ENCODE results near the gene SPAAR. TPM values are rescaled to one million over a fixed set of nuclear protein-coding genes. Genes with fewer than 3 reads are reported as not detected.

The SPAAR gene
- total RNA-seq, 1 donor: 0.72 TPM

GRCh38 chr9:35905912-35906679 lies 3.2 kb upstream of the SPAAR start, which contains the start of gene HRCT1:
HRCT1 (plus strand) TSS chr9:35906202; CDS start chr9:35906288, 86 bp downstream.
- TF ChIP-seq, protein P1, sequence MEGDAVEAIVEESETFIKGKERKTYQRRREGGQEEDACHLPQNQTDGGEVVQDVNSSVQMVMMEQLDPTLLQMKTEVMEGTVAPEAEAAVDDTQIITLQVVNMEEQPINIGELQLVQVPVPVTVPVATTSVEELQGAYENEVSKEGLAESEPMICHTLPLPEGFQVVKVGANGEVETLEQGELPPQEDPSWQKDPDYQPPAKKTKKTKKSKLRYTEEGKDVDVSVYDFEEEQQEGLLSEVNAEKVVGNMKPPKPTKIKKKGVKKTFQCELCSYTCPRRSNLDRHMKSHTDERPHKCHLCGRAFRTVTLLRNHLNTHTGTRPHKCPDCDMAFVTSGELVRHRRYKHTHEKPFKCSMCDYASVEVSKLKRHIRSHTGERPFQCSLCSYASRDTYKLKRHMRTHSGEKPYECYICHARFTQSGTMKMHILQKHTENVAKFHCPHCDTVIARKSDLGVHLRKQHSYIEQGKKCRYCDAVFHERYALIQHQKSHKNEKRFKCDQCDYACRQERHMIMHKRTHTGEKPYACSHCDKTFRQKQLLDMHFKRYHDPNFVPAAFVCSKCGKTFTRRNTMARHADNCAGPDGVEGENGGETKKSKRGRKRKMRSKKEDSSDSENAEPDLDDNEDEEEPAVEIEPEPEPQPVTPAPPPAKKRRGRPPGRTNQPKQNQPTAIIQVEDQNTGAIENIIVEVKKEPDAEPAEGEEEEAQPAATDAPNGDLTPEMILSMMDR (IDR thresholded peaks at IDR 0.05; ENCODE audit: extremely low read depth, low read depth, low read length): no peak
- no peaks in the 10 kb centered on the region for H4K20me1 ChIP-seq (ENCODE audit: insufficient read depth, low read length)
- no peaks in the 10 kb centered on the region for H3K9me3 ChIP-seq (ENCODE audit: low read depth, low read length)
- H2AFZ ChIP-seq (ENCODE audit: low read length): peak within 1 kb of the TSS; percentile 39
- H3K27me3 ChIP-seq (ENCODE audit: insufficient read depth, low read length): no peaks in the 10 kb centered on the region
- H3K36me3 ChIP-seq (ENCODE audit: insufficient read depth, low read length): no peaks in the 10 kb centered on the region
- peaks cover 55% of the 10 kb centered on the region for H3K4me1 ChIP-seq (ENCODE audit: insufficient read depth, low read length)
- H3K4me2 ChIP-seq (ENCODE audit: insufficient read depth, low read length): peak within 1 kb of the TSS; percentile 73
- peak within 1 kb of the TSS; percentile 95 for H3K27ac ChIP-seq (ENCODE audit: low read depth, low read length)
- peak within 1 kb of the TSS; percentile 56 for H3K4me3 ChIP-seq (ENCODE audit: insufficient read depth, low read length)
- peak; percentile 94 for DNase-seq (ENCODE audit: insufficient read length, low spot score, missing footprints)
- peaks cover 4% of the 10 kb centered on the region for H3K79me2 ChIP-seq (ENCODE audit: insufficient read depth, low read length)

DNA sequence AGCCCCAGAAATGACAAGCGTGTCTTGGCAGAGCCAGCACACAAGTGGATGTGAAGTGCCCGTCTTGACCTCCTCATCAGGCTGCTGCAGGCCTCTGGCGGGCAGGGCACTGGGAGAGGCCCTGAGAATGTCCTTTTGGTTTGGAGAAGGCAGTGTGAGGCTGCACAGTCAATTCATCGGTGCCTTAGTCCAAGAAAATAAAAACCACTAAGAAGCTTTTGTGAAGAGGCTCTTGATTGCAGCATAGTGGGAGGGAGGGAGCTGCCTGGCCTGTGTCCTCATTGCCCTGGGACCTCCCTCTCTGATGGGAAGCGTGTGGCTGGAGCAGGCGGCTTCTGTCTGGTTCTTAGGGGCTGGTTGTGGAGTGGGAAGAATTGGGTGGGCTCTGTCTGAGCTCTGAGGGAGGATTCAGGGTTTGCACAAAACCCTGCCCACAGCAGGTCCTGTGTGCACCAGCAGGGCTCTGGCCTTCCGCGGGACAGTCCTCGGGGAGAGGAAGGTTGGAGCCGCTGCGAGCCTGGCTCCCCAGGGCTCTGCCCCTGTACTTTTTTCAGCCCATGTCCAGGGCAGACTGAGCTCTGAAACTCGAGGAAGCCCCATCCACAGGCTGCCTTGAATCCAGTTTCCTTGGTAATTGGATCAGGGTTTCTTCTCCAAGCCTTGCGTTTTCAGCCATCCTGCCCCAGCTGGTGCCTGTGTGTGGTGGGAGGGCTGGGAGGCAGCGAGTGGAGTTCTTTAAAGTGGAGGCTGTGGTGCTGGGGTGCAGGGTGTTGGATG lies 2.2 kb upstream of the SPAAR start:
- Histone ChIP-seq H3K27me3 (ENCODE audit: insufficient read depth, low read length) (no peaks in the 10 kb centered on the region), H3K9me3 (ENCODE audit: low read depth, low read length) (no peaks in the 10 kb centered on the region), H3K36me3 (ENCODE audit: insufficient read depth, low read length) (no peaks in the 10 kb centered on the region), H4K20me1 (ENCODE audit: insufficient read depth, low read length) (no peaks in the 10 kb centered on the region), H3K79me2 (ENCODE audit: insufficient read depth, low read length) (peaks cover 4% of the 10 kb centered on the region), H3K4me2 (ENCODE audit: insufficient read depth, low read length) (peak overlapping the region; percentile 57), H3K4me3 (ENCODE audit: insufficient read depth, low read length) (peak overlapping the region; percentile 56), H3K4me1 (ENCODE audit: insufficient read depth, low read length) (peaks cover 55% of the 10 kb centered on the region), H2AFZ (ENCODE audit: low read length) (peak overlapping the region; percentile 38), H3K27ac (ENCODE audit: low read depth, low read length) (peak overlapping the region; percentile 95)
- peak; percentile 91 for DNase-seq (ENCODE audit: insufficient read length, low spot score, missing footprints)
- TF ChIP-seq, protein P1 (IDR thresholded peaks at IDR 0.05; ENCODE audit: extremely low read depth, low read depth, low read length): no peak

DNA sequence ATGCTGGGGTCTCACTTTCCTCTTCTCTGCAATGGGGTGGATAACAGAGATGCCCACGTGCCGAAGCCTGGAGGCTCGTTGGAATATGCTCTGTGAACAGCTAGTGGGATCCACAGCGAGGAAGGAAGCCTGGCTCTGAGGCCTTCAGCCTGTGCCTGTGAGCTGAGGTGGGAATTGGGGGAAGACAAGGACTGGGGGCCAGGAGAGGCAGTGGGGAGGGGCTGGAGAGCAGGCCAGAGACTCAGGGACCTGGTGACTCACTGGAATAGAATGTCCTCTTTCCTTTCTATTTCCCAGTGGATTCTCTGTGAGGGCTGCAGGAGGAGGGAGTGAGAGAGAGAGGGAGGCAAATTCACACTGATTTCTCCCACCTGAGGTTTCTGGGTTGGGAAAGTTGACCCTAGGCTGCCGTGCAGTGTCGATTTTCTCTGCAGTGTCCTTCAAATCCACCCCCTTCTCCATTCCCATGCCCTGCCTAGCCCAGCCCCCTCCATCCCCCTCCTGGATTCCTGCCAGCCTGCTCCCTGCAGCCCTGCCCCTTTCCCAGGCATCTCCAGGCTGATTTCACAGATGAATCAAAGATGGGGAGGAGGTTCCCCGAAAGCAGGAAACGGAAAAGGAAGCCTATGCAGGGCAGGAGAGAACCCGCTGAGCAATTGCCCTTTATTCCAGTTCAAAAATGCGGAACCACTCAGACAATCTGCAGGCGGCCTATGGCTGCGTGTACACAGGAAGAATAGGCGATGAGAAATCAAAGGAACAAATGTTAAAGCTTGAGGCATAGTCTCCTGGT lies 1.4 kb upstream of the SPAAR start:
- TF ChIP-seq, protein P1 (IDR thresholded peaks at IDR 0.05; ENCODE audit: extremely low read depth, low read depth, low read length): no peak
- no peaks in the 10 kb centered on the region for H4K20me1 ChIP-seq (ENCODE audit: insufficient read depth, low read length)
- H3K4me2 ChIP-seq (ENCODE audit: insufficient read depth, low read length): peak overlapping the region; percentile 57
- H3K36me3 ChIP-seq (ENCODE audit: insufficient read depth, low read length): no peaks in the 10 kb centered on the region
- peak overlapping the region; percentile 56 for H3K4me3 ChIP-seq (ENCODE audit: insufficient read depth, low read length)
- H2AFZ ChIP-seq (ENCODE audit: low read length): peak overlapping the region; percentile 49
- peaks cover 55% of the 10 kb centered on the region for H3K4me1 ChIP-seq (ENCODE audit: insufficient read depth, low read length)
- H3K27ac ChIP-seq (ENCODE audit: low read depth, low read length): peak overlapping the region; percentile 95
- peak; percentile 96 for DNase-seq (ENCODE audit: insufficient read length, low spot score, missing footprints)
- H3K27me3 ChIP-seq (ENCODE audit: insufficient read depth, low read length): no peaks in the 10 kb centered on the region
- peaks cover 4% of the 10 kb centered on the region for H3K79me2 ChIP-seq (ENCODE audit: insufficient read depth, low read length)
- H3K9me3 ChIP-seq (ENCODE audit: low read depth, low read length): no peaks in the 10 kb centered on the region
